ENCODE data around the gene B4GALT2.

DNA sequence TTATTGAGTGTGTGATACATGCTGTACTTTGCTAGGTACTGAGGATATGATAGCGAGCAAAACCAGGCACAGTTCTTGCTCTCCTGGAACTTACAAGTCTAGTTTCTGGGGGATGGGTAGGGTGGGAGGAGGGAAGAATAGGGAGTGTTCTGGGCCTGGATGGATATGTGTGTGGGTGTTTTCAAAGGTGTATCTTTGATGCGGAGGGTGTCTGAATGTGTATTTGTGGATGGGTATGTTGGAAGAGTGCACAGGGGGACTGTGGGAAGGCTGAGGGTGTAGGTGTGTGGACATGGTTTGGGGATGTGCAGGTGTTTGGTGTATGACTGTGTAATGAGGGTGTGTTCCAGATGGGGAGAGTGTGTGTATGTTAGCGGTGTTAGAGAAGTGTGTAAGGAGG is 13.7 kb upstream of the B4GALT2 start:
- TF ChIP-seq, protein P1, sequence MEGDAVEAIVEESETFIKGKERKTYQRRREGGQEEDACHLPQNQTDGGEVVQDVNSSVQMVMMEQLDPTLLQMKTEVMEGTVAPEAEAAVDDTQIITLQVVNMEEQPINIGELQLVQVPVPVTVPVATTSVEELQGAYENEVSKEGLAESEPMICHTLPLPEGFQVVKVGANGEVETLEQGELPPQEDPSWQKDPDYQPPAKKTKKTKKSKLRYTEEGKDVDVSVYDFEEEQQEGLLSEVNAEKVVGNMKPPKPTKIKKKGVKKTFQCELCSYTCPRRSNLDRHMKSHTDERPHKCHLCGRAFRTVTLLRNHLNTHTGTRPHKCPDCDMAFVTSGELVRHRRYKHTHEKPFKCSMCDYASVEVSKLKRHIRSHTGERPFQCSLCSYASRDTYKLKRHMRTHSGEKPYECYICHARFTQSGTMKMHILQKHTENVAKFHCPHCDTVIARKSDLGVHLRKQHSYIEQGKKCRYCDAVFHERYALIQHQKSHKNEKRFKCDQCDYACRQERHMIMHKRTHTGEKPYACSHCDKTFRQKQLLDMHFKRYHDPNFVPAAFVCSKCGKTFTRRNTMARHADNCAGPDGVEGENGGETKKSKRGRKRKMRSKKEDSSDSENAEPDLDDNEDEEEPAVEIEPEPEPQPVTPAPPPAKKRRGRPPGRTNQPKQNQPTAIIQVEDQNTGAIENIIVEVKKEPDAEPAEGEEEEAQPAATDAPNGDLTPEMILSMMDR (IDR thresholded peaks at IDR 0.05; ENCODE audit: borderline replicate concordance, extremely low read depth, low read length, poor library complexity, severe bottlenecking) = no peak
- TF ChIP-seq EZH2 (IDR thresholded peaks at IDR 0.05; ENCODE audit: borderline replicate concordance, low read depth, low read length, severe bottlenecking) = no peak

Measured in DND-41 (cell line).